Neuronal stem cell (in vitro differentiated cells): ENCODE results near the gene ATP5F1B.

Experiments
- DNase-seq: peaks from one replicate; pipeline ENCODE4 v3.0.0-alpha.2; 2013; ENCODE audit warnings: low spot score
- H2AFZ ChIP-seq: one replicate; pipeline ENCODE4 v1.6.1; 2013; ENCODE audit warnings: mild to moderate bottlenecking, low read length, inconsistent platforms
- H2AK5ac ChIP-seq: 2 replicates; pipeline ENCODE4 v1.6.1; 2013; ENCODE audit warnings: low read depth, mild to moderate bottlenecking, inconsistent platforms, low read length, moderate library complexity, mixed read lengths
- H2BK120ac ChIP-seq: 2 replicates; pipeline ENCODE4 v1.6.1; 2013; ENCODE audit warnings: low read depth, mild to moderate bottlenecking, inconsistent platforms, low read length, moderate library complexity, mixed read lengths
- H2BK12ac ChIP-seq: one replicate; pipeline ENCODE4 v1.6.1; 2013; ENCODE audit warnings: low read length, inconsistent platforms
- H2BK15ac ChIP-seq: 2 replicates; pipeline ENCODE4 v1.6.1; 2013; ENCODE audit warnings: mild to moderate bottlenecking, low read length, inconsistent platforms, mixed read lengths
- H2BK5ac ChIP-seq: one replicate; pipeline ENCODE4 v1.6.1; 2013; ENCODE audit warnings: inconsistent platforms, mild to moderate bottlenecking, low read length, moderate library complexity
- H3K14ac ChIP-seq: one replicate; pipeline ENCODE4 v1.6.1; 2013; ENCODE audit warnings: low read length, inconsistent platforms
- H3K18ac ChIP-seq: 2 replicates; pipeline ENCODE4 v1.6.1; 2013; ENCODE audit warnings: low read length, inconsistent platforms
- H3K23ac ChIP-seq: 2 replicates; pipeline ENCODE4 v1.6.1; 2013; ENCODE audit warnings: low read depth, mild to moderate bottlenecking, mixed read lengths, low read length, inconsistent platforms; ENCODE audit not compliant: poor library complexity
- H3K27ac ChIP-seq: replicated peaks from 3 replicates; pipeline ENCODE4 v1.5.1; 2013; ENCODE audit warnings: low read length, inconsistent platforms
- H3K27me3 ChIP-seq, 3 experiments: 2 replicates each; pipeline ENCODE4 v1.6.1; 2013; ENCODE audit warnings: low read length in 3 of 3, mild to moderate bottlenecking in 2 of 3, inconsistent platforms in 1 of 3, low read depth in 1 of 3, mixed read lengths in 1 of 3, moderate library complexity in 1 of 3; ENCODE audit not compliant: control insufficient read depth in 3 of 3, insufficient read depth in 3 of 3
- H3K36me3 ChIP-seq, 2 donors: replicated peaks in 1 of 2; 2 replicates each; pipeline ENCODE4 v1.6.1; 2013; ENCODE audit warnings: low read length in 2 of 2; ENCODE audit not compliant: control insufficient read depth in 2 of 2, insufficient read depth in 2 of 2
- H3K4ac ChIP-seq: 2 replicates; pipeline ENCODE4 v1.6.1; 2013; ENCODE audit warnings: inconsistent platforms, mild to moderate bottlenecking, low read length, moderate library complexity
- H3K4me1 ChIP-seq, 2 donors: 1 replicate in 1 of 2; 2 replicates in 1 of 2; pipeline ENCODE4 v1.6.1; 2013; ENCODE audit warnings: low read length in 2 of 2, low read depth in 1 of 2; ENCODE audit not compliant: control insufficient read depth in 2 of 2, insufficient read depth in 1 of 2
- H3K4me2 ChIP-seq: one replicate; pipeline ENCODE4 v1.6.1; 2013; ENCODE audit warnings: mild to moderate bottlenecking, low read length, inconsistent platforms; ENCODE audit not compliant: insufficient read depth, poor library complexity, severe bottlenecking
- H3K4me3 ChIP-seq, 2 donors: 2 replicates each; pipeline ENCODE4 v1.5.1; 2013; ENCODE audit warnings: low read length in 2 of 2, mild to moderate bottlenecking in 2 of 2, inconsistent platforms in 1 of 2, moderate library complexity in 1 of 2
- H3K79me1 ChIP-seq: one replicate; pipeline ENCODE4 v1.6.1; 2013; ENCODE audit warnings: low read depth, mild to moderate bottlenecking, inconsistent platforms, low read length, moderate library complexity
- H3K9ac ChIP-seq: one replicate; pipeline ENCODE4 v1.6.1; 2013; ENCODE audit warnings: mild to moderate bottlenecking, low read depth, low read length, inconsistent platforms; ENCODE audit not compliant: poor library complexity
- H3K9me3 ChIP-seq, 2 donors: replicated peaks in 1 of 2; 2 replicates each; pipeline versions ENCODE3 to v1.6.1; 2013; ENCODE audit warnings: low read length in 2 of 2, mild to moderate bottlenecking in 2 of 2, inconsistent platforms in 1 of 2, low read depth in 1 of 2, mixed read lengths in 1 of 2, moderate library complexity in 1 of 2; ENCODE audit not compliant: control insufficient read depth in 2 of 2, insufficient read depth in 1 of 2
- H4K8ac ChIP-seq: one replicate; pipeline ENCODE4 v1.6.1; 2013; ENCODE audit warnings: low read depth, mild to moderate bottlenecking, inconsistent platforms, low read length, moderate library complexity
- H4K91ac ChIP-seq: one replicate; pipeline ENCODE4 v1.6.1; 2013; ENCODE audit warnings: low read length, low read depth, mild to moderate bottlenecking, inconsistent platforms; ENCODE audit not compliant: poor library complexity
- WGBS, 2 donors: extraction: QIAGEN DNeasy Blood & Tissue Kit; methylation state at CpG; one replicate each; pipeline ENCODE4 v1.1.7; 2013; ENCODE audit warnings: missing lambda C conversion rate in 2 of 2, mixed read lengths in 1 of 2; ENCODE audit not compliant: insufficient read length in 2 of 2, insufficient replicate concordance in 1 of 2; ENCODE audit errors: extremely low coverage in 2 of 2; 5-methylcytosine and 5-hydroxymethylcytosine counted together

Gene ATP5F1B

GRCh38 chr12:56602239-56602638 is 43.5 kb downstream of the ATP5F1B start:
- Histone ChIP-seq H2BK5ac (no peak overlapping the region), H3K18ac (no peak overlapping the region), H2AFZ (no peak overlapping the region), H2BK12ac (no peak overlapping the region), H3K4ac (no peak overlapping the region), H2AK5ac (no peak overlapping the region), H3K9ac (no peak overlapping the region), H3K4me2 (no peak overlapping the region), H3K9me3 (no peaks in the 10 kb centered on the region), H3K4me3 (no peak overlapping the region), H3K23ac (no peak overlapping the region), H3K36me3 (peaks cover 75 to 98% of the 10 kb centered on the region in 2 donors), H3K14ac (no peak overlapping the region), H3K4me1 (no peaks in the 10 kb centered on the region), H3K79me1 (peaks cover 2% of the 10 kb centered on the region), H2BK120ac (no peak overlapping the region), H4K8ac (no peak overlapping the region), H4K91ac (no peak overlapping the region), H2BK15ac (no peak overlapping the region), H3K27me3 (no peaks in the 10 kb centered on the region), H3K27ac (no peak overlapping the region)
- WGBS, 2 donors = no CpG with 5 or more reads among the region's 3 CpGs
- no peak for DNase-seq

GRCh38 chr12:56601503-56601902 is 44.3 kb downstream of the ATP5F1B start:
- H2AFZ ChIP-seq = no peak overlapping the region
- no peak overlapping the region for H3K4me2 ChIP-seq
- no peak overlapping the region for H2BK120ac ChIP-seq
- H3K27ac ChIP-seq = no peak overlapping the region
- H4K91ac ChIP-seq = no peak overlapping the region
- no peak overlapping the region for H3K4me3 ChIP-seq
- no CpG with 5 or more reads among the region's 3 CpGs for WGBS, 2 donors
- no peak overlapping the region for H3K18ac ChIP-seq
- no peaks in the 10 kb centered on the region for H3K9me3 ChIP-seq
- no peak for DNase-seq
- H2AK5ac ChIP-seq = no peak overlapping the region
- no peaks in the 10 kb centered on the region for H3K27me3 ChIP-seq
- H3K14ac ChIP-seq = no peak overlapping the region
- peaks cover 2% of the 10 kb centered on the region for H3K79me1 ChIP-seq
- H3K36me3 ChIP-seq = peaks cover 74 to 97% of the 10 kb centered on the region in 2 donors
- H3K4me1 ChIP-seq = no peaks in the 10 kb centered on the region
- H2BK12ac ChIP-seq = no peak overlapping the region
- peak overlapping the region; percentile 24 for H3K9ac ChIP-seq
- no peak overlapping the region for H2BK15ac ChIP-seq
- H2BK5ac ChIP-seq = no peak overlapping the region
- no peak overlapping the region for H3K4ac ChIP-seq
- no peak overlapping the region for H3K23ac ChIP-seq
- no peak overlapping the region for H4K8ac ChIP-seq

GRCh38 chr12:56600753-56601152 is 45.0 kb downstream of the ATP5F1B start:
- no peak overlapping the region for H2AK5ac ChIP-seq
- peaks cover 2% of the 10 kb centered on the region for H3K79me1 ChIP-seq
- no peak for DNase-seq
- no peak overlapping the region for H3K18ac ChIP-seq
- H4K8ac ChIP-seq = no peak overlapping the region
- H3K9ac ChIP-seq = no peak overlapping the region
- no peak overlapping the region for H3K4me2 ChIP-seq
- no peak overlapping the region for H3K23ac ChIP-seq
- no CpG with 5 or more reads among the region's 6 CpGs for WGBS, 2 donors
- no peak overlapping the region for H2BK15ac ChIP-seq
- H3K36me3 ChIP-seq = peaks cover 70 to 97% of the 10 kb centered on the region in 2 donors
- no peak overlapping the region for H2BK5ac ChIP-seq
- H2AFZ ChIP-seq = no peak overlapping the region
- no peak overlapping the region for H2BK120ac ChIP-seq
- H2BK12ac ChIP-seq = no peak overlapping the region
- peaks cover 0 to 2% of the 10 kb centered on the region in 2 donors for H3K4me1 ChIP-seq
- H4K91ac ChIP-seq = no peak overlapping the region
- no peaks in the 10 kb centered on the region for H3K9me3 ChIP-seq
- H3K4me3 ChIP-seq = peak overlapping the region in 1 of 2 donors; percentile 27
- H3K27me3 ChIP-seq = no peaks in the 10 kb centered on the region
- no peak overlapping the region for H3K27ac ChIP-seq
- H3K4ac ChIP-seq = no peak overlapping the region
- no peak overlapping the region for H3K14ac ChIP-seq

DNA sequence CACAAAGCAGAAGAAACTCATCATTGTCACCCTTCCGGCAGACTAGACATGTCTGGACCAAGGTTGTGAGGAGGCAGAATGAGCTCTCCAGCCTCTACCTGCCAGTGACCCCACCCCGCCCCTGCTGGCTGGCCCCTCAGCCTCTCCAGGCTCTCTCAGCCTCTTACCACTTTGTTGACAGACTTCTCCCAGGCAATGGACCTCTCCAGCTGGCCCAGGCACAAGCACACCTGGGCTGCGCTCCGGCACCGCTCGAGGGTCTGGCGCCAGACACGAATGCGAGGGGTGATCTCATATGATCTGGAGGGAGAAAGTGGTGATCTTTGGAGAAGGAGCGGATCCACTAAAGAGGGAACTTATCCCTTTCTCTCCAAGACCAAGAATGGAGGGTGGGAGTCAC is 46.0 kb downstream of the ATP5F1B start:
- Histone ChIP-seq H3K36me3 (peaks cover 70 to 97% of the 10 kb centered on the region in 2 donors), H3K9me3 (no peaks in the 10 kb centered on the region)

More for the DNA sequence above, 46.0 kb downstream of the ATP5F1B start:
- Histone ChIP-seq H3K9ac (no peak overlapping the region), H3K4me2 (no peak overlapping the region), H3K27me3 (no peaks in the 10 kb centered on the region), H3K18ac (no peak overlapping the region), H3K4ac (no peak overlapping the region), H3K23ac (no peak overlapping the region), H2BK15ac (no peak overlapping the region), H4K8ac (no peak overlapping the region), H2BK5ac (no peak overlapping the region), H2BK120ac (no peak overlapping the region), H2AFZ (no peak overlapping the region), H2BK12ac (no peak overlapping the region), H3K79me1 (peaks cover 2% of the 10 kb centered on the region), H3K4me3 (no peak overlapping the region), H3K14ac (no peak overlapping the region), H2AK5ac (no peak overlapping the region), H3K27ac (no peak overlapping the region), H4K91ac (no peak overlapping the region), H3K4me1 (peaks cover 0 to 2% of the 10 kb centered on the region in 2 donors)
- WGBS, 2 donors = no CpG with 5 or more reads among the region's 10 CpGs
- DNase-seq = no peak
